Dedifferentiated amniotic fluid mesenchymal stem cell (primary cell): ENCODE measurements around the gene PAX3.

ENCODE experiments used
- DNase-seq: peaks from one replicate; pipeline ENCODE4 v3.0.0-alpha.2; 2016; ENCODE audit errors: extremely low spot score

The PAX3 gene

DNA sequence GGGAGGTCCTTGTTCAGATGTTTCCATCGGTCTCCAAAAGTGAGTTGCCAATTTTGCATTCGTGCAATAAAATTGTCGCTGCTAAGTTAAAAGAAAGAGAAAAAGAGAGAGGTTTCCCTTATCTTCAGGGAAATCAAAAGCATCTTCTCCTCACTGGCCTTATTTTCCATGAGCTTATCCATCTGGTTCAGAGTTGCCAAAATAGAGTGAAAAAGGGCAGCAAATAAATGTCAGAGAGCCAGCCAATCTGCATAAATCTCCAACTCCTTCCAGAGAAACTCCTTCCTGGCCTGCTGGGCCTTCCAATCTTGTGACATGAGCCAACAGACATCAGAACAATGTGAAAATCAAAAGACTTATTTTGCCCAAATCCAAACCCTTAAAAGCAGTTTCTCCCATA lies 28.4 kb downstream of the PAX3 start:
- no peak for DNase-seq

DNA sequence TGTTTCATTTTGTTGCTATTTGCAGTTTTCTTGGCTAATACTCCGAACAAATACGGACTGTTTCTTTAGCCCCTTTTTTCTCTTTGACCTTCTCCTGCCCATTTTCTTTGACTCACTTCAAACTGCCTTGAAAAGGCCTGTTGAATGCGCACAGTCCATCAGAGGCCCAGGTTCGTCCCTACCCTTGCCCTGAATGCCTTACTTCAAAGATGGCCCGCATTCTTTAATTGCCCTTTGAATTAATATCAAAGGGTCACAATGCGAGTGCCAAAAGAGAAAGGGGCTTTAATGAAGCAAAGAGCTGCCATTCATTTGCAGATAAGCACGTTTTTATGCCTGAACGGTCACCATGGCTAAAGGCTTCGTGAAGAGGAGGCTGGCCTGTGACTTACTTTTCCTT lies 29.7 kb downstream of the PAX3 start:
- no peak for DNase-seq

DNA sequence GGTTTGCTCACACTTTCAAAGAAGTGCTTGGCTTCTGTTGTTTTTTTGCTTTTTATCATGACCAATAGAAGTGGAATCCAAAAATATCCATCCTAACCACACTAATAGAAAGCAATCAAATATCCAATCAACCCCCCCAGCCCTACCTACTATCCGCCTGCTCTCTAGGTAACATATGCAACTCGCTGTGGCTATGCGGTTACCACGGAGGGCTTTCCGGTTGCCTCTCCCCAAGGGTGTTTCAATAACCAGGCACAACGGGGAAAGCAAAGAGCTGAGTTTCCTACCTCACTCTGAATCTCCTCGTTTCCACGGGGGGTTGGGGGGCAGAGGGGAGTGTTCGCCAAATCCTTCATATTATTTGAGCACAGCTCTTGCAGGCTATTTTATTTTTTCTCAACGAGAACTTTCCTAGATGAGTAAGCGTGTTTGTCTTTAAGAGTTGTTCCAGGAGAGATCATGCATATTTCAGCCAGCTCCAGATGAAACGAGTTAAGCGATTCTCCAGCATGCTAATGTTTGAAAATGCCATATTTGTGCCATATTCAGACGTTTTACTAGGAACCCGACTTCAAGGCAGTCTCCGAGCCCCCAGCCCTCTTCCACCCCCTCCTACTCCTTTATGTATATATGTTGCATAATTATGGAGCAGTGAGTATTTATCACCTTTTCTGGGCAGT lies 30.3 kb downstream of the PAX3 start:
- DNase-seq, result no peak

DNA sequence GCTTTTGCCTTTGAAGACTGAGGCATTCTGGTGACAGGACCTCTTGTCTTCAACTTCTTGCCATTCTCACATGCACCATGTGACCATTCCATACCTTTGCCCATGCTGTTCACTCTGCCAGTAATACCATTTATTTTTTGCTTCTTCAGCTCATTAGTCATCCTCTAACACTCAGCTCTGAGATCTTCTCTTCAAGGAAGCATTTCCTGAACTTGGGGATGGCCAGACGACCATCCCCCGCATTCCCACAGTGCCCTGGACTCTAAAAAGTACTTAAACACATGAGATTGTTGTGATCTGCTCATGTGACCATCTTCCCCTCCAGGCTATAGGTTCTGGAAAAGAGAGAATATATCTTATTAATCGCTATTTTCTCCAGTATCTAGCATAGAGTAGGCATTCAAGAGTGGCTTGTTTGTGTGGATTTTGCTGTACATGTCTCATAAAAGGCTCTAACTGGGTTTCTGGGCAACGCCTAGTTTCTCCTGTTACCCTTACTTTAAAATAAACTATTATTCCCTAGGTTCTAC lies 33.9 kb downstream of the PAX3 start:
- DNase-seq, result no peak

DNA sequence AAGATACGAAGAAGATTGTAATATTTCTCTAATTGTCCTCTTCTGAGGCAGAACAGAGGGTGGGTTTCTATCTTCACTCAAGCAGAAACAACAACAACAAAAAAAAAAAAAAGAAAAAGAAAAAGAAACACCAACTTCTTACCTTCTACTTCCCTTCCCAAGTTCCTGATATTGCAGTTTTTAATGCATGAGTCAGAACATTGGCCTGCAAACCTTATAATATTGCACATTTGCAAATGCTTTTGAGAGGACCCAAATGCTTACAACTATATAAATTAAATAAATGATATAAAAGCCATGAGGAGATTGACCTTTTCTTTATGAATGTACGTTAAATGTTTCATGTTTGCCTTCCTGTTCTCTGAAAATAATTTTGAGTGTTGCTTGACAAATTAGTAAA lies 37.3 kb downstream of the PAX3 start:
- no peak for DNase-seq

DNA sequence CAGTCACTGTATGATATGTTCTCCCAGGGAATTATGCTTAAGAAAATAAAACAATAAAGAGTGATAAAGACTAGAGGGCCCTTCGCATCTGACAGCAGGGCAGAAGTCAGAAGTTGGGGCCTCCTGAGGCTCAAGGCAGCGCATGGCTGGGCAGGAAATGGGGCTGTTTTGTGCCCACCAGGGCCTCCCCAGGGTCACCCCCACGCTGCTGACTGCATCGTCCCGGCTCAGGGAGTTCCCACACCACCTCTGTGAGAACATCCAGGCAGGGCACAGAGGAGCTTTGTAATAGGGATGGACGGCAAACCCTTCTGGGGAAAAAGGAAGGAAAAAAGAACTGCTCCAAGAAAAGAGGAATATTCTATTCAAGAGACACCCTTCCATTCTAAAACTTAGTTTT lies 41.2 kb downstream of the PAX3 start:
- DNase-seq, result no peak

DNA sequence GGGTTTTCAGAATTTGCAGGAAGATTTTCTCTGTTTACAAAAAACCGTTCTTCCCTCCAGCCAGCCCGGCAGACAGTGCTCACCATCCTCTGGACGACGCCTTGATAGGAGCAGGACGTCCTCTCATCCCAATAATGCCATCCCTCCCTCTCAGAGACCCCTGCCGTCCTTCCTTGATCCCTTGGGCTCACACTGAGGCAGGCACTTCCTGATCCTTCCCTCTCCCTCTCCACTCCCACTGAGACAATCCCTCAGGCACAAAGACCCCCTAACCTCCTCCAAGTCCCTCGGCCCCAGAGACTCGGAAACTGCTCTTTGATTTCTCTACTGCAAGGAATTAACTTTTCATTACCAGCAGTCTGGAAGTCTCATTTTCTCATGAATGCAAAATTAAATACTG lies 42.5 kb downstream of the PAX3 start:
- no peak for DNase-seq

DNA sequence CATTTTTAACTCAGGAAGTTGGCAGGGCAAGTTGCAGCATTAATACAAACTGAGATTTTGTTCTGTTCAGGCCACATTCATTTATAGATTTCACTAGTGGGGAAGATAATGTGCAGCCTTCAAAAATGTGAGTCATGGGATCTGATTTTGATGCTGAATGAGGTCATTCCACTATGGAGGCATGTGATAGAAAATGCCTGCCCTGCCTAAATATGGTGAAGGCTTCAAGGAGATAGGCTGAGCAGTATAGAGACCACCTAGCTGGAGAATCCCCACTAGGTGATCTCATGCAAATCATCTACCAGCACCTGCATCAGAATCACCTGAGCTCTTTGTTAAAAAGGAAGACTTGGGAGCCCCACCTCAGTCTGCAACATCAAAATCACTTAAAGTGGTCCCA lies 43.7 kb downstream of the PAX3 start:
- no peak for DNase-seq

DNA sequence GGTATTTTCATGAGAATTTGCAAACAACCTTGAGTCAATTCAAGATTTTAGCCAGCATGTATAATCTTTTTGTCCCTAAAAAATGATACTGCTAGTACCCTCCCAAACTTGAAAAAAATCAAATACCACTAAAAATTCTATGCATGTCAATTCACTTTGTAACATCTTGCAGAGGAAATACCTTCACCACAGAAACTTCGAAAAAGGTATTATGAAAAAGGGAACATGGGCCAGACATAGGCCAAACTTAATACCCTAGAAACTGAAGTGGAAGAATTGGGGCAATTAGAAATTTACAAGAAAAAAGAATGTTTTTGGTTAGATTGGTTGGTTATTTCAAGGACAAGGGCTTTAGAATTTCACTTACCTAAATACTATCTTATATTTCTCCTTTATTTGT lies 48.5 kb downstream of the PAX3 start:
- DNase-seq, result no peak

DNA sequence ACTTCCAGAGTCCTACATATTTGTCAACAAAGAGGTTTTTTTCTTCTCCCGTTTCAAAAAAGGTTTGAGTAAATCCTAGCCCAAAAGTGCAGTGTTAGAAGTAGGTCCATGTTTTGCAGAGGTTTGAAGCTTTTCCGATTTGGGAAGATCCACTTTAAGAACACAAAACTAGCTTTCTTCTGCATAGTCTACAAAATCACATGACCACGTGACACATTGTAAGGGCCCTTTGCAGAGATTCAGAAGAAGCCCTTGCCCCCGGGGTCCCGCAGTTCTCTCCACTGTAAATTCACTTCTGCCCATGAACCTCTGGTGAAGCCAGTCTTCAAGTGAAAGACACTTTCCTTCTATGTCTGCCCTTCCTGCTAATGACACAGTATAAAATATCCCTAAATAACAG lies 49.4 kb downstream of the PAX3 start:
- no peak for DNase-seq

DNA sequence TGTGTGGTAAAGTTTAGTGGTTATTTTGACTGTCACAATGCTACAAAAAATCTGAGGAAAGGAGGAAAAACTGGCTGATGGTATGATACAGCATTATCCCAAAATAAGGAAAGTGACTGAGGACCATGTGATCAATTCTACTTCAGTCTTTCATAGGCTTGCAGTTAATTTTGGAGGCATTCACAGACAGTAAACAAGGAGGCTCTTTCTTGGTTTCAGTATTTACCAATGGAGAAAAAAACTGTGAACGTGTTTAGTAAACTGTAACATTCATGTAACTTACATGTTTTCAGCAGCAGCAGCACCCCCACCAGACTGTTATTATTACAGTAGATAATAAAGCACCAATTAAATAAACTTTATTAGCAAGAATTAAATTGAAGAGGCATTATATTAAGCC lies 50.0 kb downstream of the PAX3 start:
- no peak for DNase-seq

DNA sequence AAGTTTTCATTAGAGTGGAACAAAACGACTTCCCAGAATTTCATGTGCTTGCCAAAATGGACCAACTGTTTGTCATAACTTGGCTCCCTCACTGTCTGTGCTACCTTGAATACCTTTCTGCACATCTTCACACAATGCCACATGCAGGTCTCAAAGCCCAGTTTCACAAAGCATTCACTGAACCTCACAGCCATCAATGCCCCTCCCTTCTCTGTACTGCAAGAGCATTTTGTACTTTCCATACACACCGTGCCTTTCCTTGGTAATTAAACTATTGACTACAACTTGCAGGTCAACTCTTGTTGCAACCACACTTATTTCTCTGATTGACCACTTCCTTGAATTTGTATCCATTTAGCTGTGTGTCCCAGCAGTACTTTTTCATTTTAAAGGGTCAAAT lies 50.5 kb downstream of the PAX3 start:
- DNase-seq, result no peak

DNA sequence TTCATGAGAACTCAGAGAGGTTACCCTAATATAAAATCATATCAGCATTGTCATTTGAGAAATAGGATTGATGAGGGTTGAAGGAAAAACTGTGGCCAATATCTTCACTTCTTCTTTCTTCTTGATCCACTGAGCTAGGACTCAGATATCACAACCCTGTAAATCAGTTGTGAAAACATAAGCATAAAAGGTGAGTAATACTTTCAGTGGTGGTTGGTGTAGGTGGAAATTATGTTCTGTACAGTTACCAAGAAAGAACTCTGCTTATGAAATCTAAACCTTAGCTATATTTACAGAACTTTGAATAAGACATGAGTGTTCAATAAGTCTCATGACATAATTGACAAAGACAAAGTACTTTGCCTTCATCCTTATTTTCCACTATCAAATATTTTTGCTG lies 56.3 kb downstream of the PAX3 start:
- no peak for DNase-seq

DNA sequence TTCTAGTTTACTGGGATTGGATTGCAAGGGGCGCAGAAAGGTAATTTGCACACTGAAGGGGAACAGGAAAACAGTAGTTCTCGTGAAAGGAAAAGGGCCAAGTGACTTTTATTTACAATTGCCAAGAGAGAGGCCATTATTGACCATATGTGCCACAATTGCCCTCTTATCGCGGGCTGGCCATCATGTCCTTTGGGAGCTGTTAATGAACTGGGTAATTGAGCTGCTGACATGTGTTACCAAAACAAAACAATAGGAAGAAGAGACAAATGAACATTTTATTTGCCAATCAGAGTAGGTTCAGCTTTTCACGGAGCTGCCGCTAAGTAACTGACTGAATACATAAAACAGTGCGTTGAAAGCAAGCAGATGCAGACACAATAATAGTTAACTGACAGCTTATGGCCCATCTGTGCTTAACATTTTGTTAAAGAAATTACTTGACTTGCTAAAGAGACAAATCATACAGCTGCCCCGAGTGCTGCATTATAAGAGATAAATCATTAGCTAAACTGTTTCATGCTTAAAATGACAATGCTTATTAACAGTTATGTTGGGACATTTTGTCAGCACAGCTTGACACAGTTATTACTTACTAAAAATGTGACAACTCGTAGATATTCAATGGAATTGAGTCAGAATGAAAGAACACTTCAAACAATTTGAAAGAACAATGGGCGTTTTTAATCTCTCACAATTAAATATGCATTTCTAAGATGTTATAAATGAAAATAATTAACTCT lies 57.5 kb downstream of the PAX3 start:
- DNase-seq, result no peak

DNA sequence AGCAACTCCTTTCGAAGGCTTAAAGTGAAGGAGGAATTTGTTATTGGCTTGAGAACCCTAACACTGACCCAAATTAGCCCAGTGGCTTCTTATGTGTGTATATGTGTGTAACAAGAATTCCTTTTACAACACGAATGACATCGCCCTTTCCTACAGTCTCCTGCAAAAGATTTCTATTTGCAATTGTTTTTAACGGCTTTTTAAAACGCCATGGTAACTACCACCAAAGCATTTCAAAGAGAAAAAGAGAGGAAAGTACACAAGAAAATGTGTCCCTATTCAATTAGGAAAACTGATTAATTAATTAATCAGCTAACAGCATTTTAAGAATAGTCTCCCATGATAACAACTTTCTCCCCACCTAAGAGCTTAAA lies 58.1 kb downstream of the PAX3 start:
- DNase-seq, result no peak

DNA sequence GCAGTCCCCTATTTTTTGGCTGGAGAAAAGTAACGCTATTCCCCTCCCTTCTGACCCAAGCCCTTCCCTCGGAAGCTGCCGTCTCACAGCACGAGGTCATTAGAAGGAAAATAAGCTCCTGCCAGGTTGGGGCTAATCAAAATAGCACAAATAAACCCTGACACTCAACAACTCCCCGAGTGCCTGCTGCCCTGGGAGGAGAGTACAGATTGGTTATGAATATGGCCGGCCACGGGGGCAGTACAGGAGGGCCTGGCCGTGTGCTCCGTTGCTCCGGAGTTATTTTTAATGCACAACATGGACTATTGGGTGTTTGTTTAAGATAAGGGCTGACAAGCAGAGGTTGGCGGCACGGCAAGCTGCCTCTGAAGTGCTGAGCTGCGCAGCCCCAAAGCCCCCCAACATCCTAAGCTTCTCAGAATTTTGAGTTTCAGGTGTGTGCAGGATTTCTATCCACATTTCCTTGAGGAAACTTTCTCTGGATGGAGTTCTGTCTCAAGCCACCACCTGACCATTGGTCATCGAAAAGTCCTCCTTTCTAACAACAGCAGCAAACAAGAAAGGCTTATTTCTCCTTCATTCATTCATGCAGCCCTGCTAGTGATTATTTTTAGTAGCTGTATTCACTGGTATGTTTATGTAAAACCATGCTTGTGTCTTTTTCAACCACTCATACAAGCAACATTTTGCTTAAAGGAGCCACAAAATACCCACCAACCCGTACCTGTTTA lies 58.7 kb downstream of the PAX3 start:
- no peak for DNase-seq

DNA sequence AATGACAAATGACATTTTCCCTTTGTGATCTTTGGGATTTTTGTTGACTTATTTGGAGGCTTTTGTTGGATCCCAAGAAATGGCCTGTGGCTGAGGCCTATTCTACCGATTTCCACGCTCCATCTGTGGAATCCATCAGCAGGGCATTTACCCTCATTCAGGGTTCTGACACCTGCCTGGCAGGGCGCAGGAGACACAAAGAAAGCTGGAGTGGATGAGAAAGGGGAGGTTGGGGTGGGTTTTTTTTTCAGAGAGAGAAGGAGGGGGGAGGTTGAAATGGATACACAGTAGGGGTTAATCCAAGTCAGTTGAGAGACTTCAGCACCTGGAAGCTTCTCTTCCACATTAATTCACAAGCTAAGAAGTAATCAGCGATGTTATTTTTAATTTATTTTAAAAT lies 59.7 kb downstream of the PAX3 start:
- no peak for DNase-seq

DNA sequence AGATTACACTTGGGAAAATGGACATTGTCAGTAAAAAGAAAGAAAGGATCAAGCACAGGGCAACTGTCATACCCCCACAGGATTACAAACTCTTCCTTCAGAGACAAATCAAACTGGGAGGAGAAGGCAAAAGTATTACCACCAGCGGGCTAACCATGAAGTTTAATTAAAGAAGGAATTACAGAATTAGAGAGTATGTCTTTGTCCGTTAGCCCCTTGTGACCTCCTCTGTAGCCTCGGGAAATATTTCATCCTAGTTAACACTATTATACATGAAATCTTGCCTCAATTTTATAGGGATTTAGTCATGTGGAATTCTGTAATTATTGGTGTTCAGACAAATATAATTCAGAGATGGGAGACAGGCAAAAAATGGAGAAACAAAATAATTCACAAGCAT lies 60.7 kb downstream of the PAX3 start:
- no peak for DNase-seq

DNA sequence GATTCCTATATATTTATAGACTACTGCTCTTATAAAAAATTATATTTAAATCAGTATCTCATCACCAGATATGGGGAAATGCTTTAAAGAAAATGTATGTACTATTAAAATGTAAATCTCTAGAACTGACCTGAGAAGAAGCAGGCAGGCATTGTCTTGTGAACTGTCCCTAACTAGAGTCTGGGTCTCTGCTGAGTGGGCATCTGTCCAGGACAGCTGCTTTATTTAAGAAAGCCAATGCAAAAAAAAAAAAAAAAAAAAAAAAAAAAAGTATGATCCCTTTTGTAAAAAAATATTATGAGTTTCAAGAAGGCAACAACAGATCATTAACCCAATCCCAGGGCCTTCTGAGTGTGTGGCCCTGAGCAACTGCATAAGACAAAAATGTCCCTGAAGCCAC lies 66.0 kb downstream of the PAX3 start:
- DNase-seq, result no peak

DNA sequence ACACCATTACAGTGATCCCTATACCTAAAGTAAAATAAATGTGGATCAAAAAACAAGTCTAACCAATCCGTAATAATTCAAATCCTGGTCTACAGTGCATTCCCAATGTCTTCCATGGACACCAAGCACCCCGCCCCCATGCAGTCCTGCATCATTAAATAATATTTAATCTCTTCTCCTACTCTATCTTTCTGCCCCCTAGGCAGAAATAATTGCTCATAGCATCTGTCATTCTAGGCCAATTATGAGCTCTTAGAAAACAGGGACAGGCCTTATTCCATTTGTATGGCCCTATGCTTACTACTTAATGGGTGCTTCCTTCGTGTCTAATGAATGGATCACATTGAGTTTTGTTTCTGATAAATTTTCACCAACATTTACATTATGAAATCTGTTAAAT lies 66.4 kb downstream of the PAX3 start:
- DNase-seq, result no peak

DNA sequence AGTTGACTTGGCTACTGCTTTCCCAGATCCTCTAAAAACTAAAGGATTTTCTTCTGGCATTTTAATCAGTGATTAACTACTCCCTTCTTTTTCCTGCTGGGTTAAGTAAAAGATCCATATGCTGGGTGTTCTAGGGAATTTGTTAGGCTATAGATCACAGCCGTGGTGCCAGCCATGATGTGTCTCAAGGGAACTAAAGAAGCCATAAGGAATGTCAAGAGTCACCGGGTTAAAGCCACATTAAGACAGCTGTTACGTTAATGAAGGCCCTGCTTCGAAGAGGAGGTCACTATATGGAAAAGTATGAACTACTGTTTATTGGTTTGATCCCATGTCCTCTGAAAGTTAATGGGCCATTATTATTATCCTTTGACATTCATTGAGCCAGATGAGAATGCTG lies 70.7 kb downstream of the PAX3 start:
- no peak for DNase-seq

DNA sequence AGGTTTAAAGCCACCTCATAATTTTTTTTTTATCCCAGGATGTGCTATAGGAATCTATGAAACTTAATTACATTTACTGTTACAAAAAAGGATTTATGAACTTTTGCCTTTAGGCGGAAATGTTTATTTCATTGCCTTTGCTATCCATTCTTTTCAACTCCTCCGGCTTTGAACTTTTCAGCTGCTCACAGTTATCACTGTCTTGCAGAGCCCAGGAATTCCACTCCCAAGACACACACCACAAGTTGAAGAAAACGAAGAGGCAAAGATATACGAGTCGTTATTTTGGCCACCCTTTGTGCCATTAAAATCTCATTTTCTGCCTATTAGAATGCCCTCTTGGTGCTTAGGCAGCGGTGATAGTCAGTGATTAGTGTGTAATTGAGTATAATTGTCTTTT lies 80.0 kb downstream of the PAX3 start:
- DNase-seq, result no peak

DNA sequence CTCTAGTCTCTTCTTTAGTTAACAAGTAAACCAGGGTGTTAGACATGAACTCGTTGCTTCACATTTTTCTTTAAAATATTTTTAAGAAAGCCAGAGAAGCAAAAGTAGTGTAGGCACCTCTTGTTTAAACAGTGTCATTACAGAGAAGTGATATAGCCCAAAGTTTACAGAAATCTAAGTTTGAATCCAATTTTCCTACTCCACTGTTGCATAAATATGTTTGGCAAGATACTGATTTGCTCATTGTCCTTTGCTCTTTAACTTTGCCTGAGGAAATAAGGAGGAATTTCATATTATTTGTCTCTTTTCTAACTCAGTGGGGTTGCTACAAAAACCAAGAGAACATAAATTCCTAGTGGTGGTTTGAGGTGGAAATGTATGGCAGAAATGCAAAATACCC lies 81.1 kb downstream of the PAX3 start:
- no peak for DNase-seq
